Loucy (cell line): ENCODE data around the gene TPK1.

Experiments used
- CTCF ChIP-seq: fragments of 200-600 bp; sonication (generic); conservative IDR thresholded peaks from 2 replicates; pipeline ENCODE4 v1.5.1; 2014; ENCODE audit warnings: mild to moderate bottlenecking, antibody characterized with exemption, low read length
- EZH2phosphoT487 ChIP-seq: fragments of 200-600 bp; IDR thresholded peaks from 2 replicates; pipeline ENCODE4 v1.6.1; 2018; ENCODE audit warnings: antibody characterized with exemption, mild to moderate bottlenecking, moderate library complexity, borderline replicate concordance

GRCh38 chr7:144763291-144763690 is 72.6 kb downstream of the TPK1 start:
- no peak for TF ChIP-seq CTCF
- no peak for TF ChIP-seq EZH2phosphoT487
